Measurements from ENCODE around the gene CST3.
"Not testable (repeated sequence)": the region's sequence is repeated elsewhere in the genome, so short reads cannot be mapped to it uniquely, and the experiment has no call there.

The CST3 gene, protein sequence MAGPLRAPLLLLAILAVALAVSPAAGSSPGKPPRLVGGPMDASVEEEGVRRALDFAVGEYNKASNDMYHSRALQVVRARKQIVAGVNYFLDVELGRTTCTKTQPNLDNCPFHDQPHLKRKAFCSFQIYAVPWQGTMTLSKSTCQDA

DNA sequence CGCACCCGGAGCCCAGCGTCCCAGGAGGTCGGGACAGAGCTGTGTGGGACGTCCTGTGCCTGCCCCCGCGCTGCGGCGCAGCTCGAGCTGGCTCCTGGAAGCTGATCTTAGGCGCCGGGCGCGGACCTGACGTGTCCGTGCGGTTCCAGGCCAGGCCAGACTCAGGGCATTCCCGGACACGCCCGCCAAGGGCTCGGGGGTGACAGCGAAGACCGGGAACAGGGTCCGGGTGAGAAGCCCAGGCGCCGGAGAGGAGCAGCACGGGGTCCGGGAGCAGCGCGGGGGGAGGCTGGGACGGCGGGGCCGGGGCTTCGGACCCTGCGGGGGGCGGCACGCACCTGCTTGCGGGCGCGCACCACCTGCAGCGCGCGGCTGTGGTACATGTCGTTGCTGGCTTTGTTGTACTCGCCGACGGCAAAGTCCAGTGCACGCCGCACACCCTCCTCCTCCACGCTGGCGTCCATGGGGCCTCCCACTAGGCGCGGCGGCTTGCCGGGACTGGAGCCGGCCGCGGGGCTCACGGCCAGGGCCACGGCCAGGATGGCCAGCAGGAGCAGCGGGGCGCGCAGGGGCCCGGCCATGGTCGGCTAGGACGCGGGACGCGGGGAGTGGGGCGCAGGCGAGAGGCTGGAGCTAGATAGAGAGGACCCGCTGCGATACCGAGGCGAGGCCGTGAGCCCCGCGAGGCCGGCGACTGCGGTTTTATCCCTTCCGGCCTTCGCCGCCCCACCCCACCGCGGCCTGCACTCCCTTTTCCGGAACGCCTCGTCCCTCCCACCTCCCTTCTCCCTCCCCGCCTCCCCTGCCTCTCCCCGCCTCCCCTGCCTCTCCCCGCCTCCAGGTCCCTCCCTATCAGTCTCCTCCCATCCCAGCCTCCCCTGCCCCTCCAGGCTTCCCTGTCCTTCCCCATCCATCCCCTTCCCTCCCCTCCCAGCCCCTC lies at the start of gene CST3:
TSS of gene CST3 (minus strand) at position 674 of the 940 bp plus-strand sequence. CDS start at position 581, 93 bp downstream.
- DNase-seq (ENCODE audit: low read depth in 2 of 2), result no peak

DNA sequence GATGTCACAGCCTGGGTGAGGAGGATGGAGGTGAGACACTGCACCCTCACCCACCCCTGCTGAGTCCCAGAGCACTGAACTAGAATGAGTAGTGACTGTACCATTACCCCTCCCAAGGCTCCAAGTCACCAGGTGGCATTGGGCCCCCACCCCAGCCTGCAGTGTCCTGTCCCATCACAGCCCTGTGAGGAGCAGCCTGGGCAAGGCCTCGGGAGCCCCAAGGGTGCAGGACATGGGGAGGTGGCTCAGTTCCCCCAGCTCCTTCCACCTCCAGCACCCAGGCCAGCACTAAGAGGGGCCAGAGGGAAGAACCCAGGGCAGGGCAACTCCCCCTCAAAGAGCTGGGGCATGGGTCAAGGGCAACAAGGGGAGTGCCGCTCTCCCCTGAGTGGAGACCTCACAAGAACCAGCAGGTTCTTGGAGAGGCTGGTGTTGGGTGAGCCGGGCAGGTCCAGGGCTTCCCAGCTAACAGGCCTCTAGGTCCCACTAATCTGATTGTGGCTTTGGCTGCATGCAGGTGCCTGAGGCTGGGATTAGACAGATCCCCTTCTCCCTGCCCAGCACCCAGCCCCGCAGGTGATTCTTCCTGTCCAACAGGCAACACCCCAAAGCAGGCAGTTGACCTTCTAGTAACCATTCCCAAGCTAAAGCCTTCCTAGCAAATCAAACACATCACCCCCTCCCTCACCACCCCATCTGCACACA lies 48.4 kb upstream of the CST3 start:
- DNase-seq (ENCODE audit: low read depth in 2 of 2), result no peak

DNA sequence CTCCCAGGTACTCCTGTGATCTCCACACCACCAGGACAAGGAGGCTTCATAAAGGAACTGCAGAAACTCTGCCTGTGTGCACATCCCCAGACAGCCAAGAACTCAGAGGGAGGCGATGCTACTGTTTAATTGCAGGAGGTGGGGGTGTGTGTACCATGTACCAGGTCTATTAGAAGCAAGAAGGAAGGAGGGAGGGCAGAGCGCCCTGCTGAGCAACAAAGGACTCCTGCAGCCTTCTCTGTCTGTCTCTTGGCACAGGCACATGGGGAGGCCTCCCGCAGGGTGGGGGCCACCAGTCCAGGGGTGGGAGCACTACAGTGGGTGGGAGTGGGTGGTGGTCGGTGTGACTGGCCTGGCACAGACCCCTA lies 47.8 kb upstream of the CST3 start:
- DNase-seq (ENCODE audit: low read depth in 2 of 2), result not testable (repeated sequence)

DNA sequence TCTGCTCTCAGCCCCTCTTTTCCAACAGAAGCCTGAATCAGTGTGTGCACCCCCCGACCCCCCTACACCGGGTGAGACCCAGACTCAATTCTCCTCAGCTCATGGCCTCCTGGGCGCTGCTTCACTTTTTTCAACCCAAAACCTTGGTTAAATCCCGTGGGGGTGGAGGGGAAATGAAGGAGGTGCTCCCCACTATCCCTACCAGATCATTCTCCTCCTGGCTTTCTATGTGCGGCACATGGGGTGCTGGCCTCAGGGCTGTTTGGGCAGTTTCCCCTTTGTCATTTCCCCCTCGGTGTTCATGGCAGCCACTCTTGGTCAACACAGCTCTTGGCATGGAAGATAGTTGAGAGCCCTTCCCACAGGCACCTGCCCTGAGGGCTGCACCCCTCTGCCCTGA lies 46.5 kb upstream of the CST3 start:
- no peak for DNase-seq (ENCODE audit: low read depth in 2 of 2)

DNA sequence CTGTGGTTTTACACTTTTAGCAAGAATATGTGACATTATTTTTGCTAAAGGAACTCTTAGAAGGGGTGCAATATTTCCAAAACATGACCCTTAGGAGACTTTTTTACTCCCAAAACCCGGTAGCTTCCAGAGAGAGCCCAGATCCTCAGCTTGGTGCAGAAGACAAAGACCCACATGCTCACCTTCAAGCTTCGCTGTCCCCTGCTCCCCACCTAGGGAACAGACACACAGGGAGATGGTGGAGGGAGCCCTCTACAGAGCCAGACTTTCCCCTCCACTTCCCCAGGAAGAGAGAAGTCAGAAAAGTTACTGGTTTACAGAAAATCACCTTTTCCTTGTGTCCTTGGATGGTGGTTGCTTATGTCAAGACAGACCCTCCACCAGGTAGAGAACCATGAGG lies 46.1 kb upstream of the CST3 start:
- DNase-seq (ENCODE audit: low read depth in 2 of 2), result no peak

DNA sequence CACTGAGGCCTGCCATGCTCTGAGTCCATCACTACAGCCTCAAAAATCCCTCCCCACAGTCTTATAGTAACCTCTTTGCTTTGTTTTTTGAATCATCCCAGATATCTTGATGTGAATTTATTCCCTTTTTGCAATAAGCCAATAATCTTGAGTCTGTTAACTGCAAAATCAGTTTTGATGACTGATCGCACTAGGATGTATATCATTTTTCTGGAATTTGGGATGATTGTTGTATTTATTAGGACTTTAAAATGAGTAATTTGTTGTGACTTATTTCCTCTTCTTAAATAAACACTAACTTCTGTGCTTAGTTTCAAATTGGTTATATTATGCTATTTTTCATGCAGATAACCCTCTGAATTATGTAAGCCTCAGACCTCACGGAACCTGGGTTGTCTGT lies 45.5 kb upstream of the CST3 start:
- no peak for DNase-seq (ENCODE audit: low read depth in 2 of 2)

DNA sequence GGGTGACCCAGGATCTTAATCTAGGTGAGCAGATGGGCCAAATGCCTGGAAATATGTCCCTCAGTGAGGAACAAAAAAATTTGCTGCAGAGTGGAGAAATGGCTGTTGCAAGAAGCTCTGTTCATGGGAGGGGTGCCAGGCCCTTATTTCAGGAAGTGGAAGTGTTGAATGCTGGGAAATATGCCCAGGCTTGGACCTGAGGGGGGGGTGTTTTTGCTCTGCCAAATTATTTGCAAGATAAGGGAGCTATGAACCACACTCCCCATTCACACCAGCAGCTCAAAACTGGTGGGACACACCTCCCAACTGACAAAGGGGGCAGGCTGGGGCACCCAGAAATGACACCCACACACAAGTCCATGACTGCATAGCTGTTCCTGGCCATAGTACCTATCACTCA lies 42.4 kb upstream of the CST3 start:
- no peak for DNase-seq (ENCODE audit: low read depth in 2 of 2)

DNA sequence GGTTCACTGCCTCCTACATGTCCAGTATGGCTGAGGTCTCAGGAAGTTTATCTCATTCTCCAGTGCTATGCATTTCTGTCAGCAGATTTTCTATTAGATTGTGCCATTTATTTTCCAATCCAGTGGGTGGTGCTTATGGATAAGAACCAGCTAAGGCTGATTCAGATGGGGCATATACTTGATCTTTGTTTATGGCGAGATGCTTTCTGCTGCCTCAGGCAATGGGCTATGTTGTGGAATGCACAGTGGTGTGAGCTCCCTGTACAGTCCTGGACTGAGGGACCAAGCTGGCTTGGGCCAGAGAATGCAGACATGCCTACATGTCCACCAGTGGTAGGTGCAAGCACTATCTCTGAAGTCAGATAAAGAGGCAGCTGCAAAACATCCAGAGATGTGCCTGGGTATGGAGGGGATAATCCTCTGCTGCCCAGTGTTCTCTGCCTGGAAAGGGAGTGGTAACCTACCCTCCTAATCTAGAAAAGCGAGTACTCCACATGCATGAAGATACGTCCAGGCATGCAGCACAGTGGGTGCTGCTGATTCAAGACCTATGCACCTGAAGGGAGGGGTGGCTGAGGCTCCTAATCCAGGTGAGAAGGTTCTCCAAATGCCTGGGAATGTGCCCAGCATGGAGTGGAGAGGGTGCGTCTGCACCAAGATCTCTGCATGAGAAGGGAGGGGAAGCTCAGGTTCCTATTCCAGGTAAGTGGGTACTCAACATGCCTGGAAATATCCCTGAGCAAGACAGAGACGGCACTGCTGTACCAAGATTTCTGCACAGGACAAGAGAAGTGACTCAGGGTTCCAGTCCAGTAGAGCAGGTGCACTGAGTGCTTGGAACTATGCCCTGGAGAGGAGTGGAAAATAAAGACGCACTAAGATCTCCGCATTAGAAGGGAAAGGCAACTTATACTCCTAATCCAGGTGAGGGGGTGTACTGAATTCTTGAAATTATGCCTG lies 41.7 kb upstream of the CST3 start:
- DNase-seq (ENCODE audit: low read depth in 2 of 2), result no peak

DNA sequence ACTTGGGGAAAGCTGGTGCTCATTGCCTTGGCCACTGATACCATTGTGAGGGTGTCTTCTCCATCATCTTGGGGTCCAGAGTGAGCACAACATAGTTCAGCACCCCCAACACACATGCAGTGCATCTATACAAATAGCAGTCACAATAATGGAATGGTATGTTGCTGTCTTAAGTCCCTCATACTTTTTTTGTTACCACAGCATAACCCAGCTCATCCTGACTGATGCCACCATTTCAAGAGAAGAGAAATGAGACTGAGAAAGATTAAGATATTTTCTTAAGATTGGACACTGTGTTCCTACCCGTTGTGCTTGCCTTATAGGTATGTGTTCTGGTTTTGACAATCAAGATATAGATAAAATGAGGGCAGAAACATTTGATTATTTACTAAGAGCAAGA lies 35.5 kb upstream of the CST3 start:
- no peak for DNase-seq (ENCODE audit: low read depth in 2 of 2)

DNA sequence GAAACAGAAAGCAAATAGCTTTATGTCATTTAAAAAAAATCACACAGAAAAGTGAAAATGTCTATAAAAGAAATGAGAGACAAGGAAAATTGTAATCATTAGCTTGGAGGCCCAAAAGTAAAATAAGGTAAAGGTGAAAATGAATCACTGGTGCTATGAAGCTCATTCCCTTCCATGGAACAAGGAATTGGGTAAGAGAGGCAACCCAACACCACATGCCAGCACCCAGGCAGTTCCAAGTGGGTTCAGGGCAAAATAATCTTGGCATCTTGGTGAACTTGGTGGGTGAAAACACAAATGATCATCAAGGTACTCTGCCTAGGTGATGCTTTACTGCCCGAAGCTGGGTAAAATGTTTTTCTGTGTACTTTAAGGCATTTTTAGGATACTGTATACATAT lies 34.4 kb upstream of the CST3 start:
- no peak for DNase-seq (ENCODE audit: low read depth in 2 of 2)

DNA sequence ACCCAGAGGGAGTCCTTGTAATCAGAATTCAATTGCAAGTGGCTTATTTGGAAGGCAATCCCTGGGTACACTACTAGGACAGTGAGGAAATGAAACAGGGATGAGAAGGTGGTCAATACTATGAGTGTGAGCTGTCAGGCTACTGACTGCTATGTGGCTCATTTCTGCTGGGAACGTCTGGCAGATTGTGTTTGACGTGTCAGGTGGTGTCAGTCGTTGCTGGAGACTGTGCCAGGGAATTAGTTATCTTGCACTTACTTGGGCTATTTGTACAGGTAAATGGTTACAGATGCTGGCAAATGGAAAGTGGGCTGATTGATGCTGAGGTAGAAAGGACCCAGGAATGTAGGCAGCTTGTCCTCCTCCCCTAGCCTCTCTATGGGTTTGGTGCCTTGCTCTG lies 33.7 kb upstream of the CST3 start:
- DNase-seq (ENCODE audit: low read depth in 2 of 2), result no peak

DNA sequence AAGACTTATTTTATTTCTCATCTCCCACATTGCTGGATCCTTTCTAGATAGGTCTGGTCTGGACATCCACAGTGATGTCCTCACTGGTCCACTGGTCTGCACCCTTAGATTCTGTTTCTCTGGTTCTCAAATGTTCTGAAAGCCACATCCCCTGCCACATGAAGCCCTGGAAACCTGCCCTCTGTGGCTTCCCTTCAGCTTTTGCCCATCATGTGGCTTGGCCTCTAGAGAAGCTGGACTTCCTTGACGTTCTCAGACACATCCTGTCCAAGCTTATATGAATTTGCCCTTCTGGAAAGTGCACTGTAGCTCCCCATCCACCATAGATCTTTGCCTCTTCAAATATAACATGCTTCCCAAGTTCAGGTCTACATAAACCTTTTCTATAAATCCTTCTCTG lies 32.6 kb upstream of the CST3 start:
- no peak for DNase-seq (ENCODE audit: low read depth in 2 of 2)

DNA sequence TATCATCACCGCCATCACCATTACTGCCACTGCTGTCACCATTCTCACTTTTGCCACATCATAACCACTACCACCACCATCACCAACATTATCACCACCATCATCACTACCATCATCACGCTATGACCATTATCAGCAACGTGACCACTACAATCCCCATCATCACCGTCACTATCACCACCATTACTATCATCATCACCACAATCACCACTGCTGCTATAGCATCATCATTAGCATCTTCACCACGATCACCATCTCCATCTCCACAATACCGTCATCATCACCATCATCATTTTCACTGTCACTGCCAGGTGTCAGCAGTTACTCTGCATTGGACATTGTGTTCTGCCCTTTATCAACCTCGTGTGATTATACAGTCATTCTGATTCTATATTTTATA lies 32.1 kb upstream of the CST3 start:
- DNase-seq (ENCODE audit: low read depth in 2 of 2), result no peak

DNA sequence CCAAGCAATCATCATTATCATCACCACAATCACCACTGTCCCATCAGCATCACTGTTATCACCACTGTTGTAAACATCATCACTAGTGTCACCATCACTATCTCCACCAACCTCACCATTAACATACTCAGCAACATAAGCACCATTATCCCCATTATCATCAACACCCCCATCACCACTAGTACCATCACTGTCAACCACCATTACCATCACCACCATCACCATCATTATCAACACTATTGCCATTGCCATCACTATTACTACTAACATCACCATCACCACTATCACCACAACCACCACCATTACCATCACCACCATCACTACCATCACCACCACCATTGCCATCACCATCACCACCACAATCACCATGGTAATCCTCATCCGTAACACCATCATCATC lies 31.6 kb upstream of the CST3 start:
- DNase-seq (ENCODE audit: low read depth in 2 of 2), result no peak

DNA sequence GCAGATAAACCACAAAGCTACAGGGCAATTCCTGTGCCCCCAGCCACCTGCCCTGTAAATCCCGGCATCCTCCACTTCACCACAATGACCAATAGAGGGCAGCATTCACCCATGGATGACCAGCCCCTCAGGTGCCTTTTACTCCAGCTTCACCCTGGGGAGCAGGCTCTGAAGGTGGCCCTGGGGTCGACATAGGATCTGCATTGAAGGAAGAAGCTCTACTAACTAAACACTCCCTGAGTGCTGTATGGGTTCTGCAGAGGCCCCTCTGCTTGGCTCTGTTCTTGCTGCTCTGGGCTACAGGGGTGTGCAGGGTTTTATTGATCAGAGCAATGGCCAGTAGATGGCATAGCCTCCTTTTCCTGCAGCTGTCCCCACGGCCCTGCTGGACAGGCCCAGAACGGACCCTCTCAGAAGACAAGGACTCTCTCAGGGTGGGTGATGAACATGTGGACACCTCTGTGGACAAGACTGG lies 30.8 kb upstream of the CST3 start:
- no peak for DNase-seq (ENCODE audit: low read depth in 2 of 2)

DNA sequence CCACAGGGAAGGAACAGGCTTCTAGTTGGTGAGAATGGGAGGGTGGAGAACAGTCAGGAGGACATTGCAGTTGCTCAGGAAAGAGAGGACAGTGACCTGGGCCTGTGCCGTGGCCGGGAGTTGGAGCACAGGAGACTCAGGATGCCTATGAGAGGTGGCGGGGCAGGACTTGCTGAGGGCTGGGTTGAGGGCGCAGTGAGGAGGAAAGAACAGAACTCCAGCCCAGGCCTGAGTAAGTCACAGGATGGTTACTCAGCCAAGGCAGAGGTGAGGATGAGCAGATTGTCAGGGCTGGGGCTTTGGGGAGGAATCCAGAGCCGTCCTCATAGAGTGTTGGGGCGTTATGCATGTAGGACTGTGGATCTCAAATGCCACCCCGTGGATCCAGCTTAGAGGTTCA lies 29.9 kb upstream of the CST3 start:
- no peak for DNase-seq (ENCODE audit: low read depth in 2 of 2)

DNA sequence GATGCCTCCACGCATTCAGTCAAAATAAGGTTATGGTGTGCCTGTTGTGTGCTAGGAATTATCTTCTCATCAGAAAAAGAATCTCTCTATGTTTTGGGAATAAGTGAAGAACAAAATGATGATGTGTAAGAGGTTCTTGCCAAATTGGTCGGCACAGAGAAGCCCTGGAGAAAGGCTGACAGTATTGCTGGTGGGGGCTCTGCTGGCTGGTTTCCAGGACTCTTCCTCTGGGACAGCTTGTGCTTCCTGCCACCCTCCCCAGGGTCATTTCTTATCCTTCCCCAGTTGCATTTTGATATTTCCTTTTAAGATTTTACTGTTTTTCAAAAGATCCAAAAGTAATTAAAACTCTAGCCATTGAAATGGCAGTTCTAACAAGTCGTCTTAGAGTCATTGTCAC lies 28.9 kb upstream of the CST3 start:
- DNase-seq (ENCODE audit: low read depth in 2 of 2), result no peak

DNA sequence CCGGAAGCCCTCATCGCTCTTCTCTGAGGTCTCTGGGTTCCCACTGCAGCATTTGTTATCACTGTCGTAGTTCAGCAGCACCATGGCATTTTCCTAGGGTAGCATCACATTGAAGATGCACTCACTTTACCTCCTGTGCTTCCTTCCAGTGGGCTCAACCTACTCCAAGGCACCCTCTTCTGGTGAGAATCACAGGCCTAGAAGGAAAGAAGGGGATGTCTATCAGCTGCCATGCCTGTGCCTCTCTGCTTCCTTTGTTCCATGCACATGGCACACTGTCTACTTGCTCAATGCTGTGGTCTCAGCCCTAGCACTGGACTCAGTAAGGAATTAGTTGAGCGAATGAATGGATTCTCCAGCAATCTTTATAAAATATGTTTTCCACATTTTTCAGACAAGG lies 28.4 kb upstream of the CST3 start:
- DNase-seq (ENCODE audit: low read depth in 2 of 2), result no peak

DNA sequence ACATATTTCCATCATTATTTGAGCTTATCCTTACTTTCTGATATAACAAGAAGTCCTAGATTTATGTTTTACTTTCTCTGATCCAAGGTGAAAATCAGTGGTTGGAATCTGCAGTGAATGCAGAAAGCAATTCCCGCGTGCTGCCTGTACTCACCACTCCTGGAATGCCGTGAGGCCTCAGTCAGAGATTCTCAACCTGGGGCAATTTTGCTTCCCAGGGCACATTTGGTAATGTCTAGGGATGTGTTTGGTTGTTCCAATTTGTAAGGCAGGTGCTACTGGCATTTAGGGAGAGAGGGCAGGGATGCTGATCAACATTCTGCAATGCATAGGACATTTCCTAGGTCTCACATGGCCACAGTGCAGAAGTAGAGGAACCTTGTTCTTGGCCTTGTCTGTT lies 27.2 kb upstream of the CST3 start:
- DNase-seq (ENCODE audit: low read depth in 2 of 2), result no peak

DNA sequence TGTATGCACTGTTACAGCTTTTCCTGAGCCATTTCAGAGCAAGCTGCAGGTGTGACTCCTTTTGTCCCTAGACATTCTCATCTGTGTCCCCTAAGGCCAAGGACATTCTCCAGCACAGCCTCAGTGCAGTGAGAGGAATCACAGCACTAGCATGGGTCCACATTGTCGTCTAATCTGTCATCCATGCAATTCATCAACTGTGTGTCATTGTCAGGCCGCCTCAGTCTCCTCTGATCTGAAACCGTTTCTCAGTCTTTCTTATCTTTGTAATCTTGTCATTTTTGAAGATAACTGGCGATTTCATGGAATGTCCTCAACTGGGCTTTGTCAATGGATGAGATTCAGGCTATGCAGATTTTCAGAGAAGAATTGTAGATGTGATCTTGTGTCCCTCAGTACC lies 26.3 kb upstream of the CST3 start:
- DNase-seq (ENCODE audit: low read depth in 2 of 2), result not testable (repeated sequence)

DNA sequence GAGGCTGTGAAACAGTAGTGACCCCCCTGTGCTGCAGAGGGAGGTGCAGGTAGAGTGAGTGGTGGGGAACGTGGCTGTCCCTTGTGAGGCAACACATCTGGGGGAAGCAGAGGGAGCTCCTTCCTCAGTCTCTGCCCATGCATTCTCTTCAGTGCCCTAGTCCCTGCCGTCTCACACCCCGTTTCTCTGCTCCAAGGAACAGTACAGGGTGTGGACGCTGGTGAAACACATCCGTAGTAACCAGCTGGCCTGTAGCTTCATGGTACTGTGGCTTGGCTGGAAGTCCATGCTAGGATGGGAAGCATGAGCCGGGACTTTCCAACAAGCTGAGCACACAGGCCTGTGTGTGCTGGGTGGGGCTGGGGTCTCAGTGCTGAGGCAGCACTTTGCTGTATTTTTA lies 25.4 kb upstream of the CST3 start:
- DNase-seq (ENCODE audit: low read depth in 2 of 2), result no peak
